ENCODE measurements around the gene PDIA6.
A peak's percentile ranks its signal among the peaks of the same experiment; 100 is the strongest.

Gene PDIA6

DNA sequence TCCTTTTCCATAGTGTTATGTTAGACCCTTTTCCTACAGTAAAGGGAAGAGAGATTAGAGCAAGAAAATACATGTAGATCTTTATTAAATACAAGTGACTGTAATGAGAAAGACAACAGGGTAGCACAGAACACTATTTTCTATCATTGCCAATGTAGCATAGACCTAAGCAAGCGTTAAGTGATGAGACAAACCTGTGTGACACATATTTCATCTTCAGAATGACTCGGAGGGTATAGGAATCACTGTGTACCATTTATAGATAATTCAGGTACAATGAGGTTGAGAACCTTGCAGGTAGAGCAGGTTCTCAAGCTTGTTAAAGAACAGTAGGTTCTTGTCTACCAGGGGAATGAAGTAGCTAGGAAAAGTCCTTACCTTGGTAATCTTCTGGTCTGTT lies 15.9 kb downstream of the PDIA6 start:
- no peak for DNase-seq
- TF ChIP-seq, protein P1, sequence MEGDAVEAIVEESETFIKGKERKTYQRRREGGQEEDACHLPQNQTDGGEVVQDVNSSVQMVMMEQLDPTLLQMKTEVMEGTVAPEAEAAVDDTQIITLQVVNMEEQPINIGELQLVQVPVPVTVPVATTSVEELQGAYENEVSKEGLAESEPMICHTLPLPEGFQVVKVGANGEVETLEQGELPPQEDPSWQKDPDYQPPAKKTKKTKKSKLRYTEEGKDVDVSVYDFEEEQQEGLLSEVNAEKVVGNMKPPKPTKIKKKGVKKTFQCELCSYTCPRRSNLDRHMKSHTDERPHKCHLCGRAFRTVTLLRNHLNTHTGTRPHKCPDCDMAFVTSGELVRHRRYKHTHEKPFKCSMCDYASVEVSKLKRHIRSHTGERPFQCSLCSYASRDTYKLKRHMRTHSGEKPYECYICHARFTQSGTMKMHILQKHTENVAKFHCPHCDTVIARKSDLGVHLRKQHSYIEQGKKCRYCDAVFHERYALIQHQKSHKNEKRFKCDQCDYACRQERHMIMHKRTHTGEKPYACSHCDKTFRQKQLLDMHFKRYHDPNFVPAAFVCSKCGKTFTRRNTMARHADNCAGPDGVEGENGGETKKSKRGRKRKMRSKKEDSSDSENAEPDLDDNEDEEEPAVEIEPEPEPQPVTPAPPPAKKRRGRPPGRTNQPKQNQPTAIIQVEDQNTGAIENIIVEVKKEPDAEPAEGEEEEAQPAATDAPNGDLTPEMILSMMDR (IDR thresholded peaks at IDR 0.05; ENCODE audit: low read depth, low read length, missing control alignments), result no peak
- H3K27ac ChIP-seq, result no peak overlapping the region
- no peaks in the 10 kb centered on the region for H3K27me3 ChIP-seq (replicated peaks)
- H3K4me3 ChIP-seq (ENCODE audit: low read depth, low read length), result no peak overlapping the region
- H3K36me3 ChIP-seq (replicated peaks), result peaks cover 57% of the 10 kb centered on the region
- in situ Hi-C loops (cut with HindIII; ENCODE audit: low pct_ligation_motif_present, low sequenced_read_pairs), result no loop called here

GRCh38 chr2:10795508-10796046 lies 17.0 kb downstream of the PDIA6 start:
- TF ChIP-seq, protein P1 (IDR thresholded peaks at IDR 0.05; ENCODE audit: low read depth, low read length, missing control alignments), result no peak

GRCh38 chr2:10794876-10795275 lies 17.7 kb downstream of the PDIA6 start:
- H3K4me3 ChIP-seq (ENCODE audit: low read depth, low read length), result no peak overlapping the region
- no peak overlapping the region for H3K27ac ChIP-seq
- H3K36me3 ChIP-seq (replicated peaks), result peaks cover 63% of the 10 kb centered on the region
- in situ Hi-C loops (cut with HindIII; ENCODE audit: low pct_ligation_motif_present, low sequenced_read_pairs), result no loop called here
- H3K27me3 ChIP-seq (replicated peaks), result no peaks in the 10 kb centered on the region
- TF ChIP-seq, protein P1 (IDR thresholded peaks at IDR 0.05; ENCODE audit: low read depth, low read length, missing control alignments), result no peak
- no peak for DNase-seq

More at GRCh38 chr2:10795508-10796046, 17.0 kb downstream of the PDIA6 start:
- Histone ChIP-seq H3K27ac (no peak overlapping the region), H3K27me3 (replicated peaks) (no peaks in the 10 kb centered on the region), H3K36me3 (replicated peaks) (peaks cover 61% of the 10 kb centered on the region), H3K4me3 (ENCODE audit: low read depth, low read length) (no peak overlapping the region)
- DNase-seq, result no peak
- in situ Hi-C loops (cut with HindIII; ENCODE audit: low pct_ligation_motif_present, low sequenced_read_pairs), result no loop called here

- Histone ChIP-seq H3K27me3 (replicated peaks) (no peaks in the 10 kb centered on the region), H3K36me3 (replicated peaks) (peaks cover 70% of the 10 kb centered on the region), H3K4me3 (ENCODE audit: low read depth, low read length) (no peak overlapping the region), H3K27ac (no peak overlapping the region)
- TF ChIP-seq, protein P1 (IDR thresholded peaks at IDR 0.05; ENCODE audit: low read depth, low read length, missing control alignments), result no peak
- no peak for DNase-seq
- in situ Hi-C loops (cut with HindIII; ENCODE audit: low pct_ligation_motif_present, low sequenced_read_pairs), result no loop called here
These were observed 18.8 kb downstream of the PDIA6 start for GRCh38 chr2:10793816-10794215.

GRCh38 chr2:10792660-10793400 lies 19.8 kb downstream of the PDIA6 start:
- TF ChIP-seq, protein P1 (IDR thresholded peaks at IDR 0.05; ENCODE audit: low read depth, low read length, missing control alignments), result peak; percentile 33
- DNase-seq, result no peak
- in situ Hi-C loops (cut with HindIII; ENCODE audit: low pct_ligation_motif_present, low sequenced_read_pairs), result no loop called here
- Histone ChIP-seq H3K36me3 (replicated peaks) (peaks cover 78% of the 10 kb centered on the region), H3K27me3 (replicated peaks) (no peaks in the 10 kb centered on the region), H3K4me3 (ENCODE audit: low read depth, low read length) (no peak overlapping the region), H3K27ac (no peak overlapping the region)
